DOHH2 (cell line): ENCODE measurements around the gene SHISA4.

Experiments
- CTCF ChIP-seq: fragments of 200-600 bp; sonication (generic); IDR thresholded peaks from one replicate; pipeline ENCODE4 v1.5.1; 2014; ENCODE audit warnings: antibody characterized with exemption, mild to moderate bottlenecking, low read depth, low read length; ENCODE audit not compliant: poor library complexity, severe bottlenecking
- EZH2phosphoT487 ChIP-seq: fragments of 200-600 bp; sonication (generic); IDR thresholded peaks from 2 replicates; pipeline ENCODE4 v1.6.1; 2017; ENCODE audit warnings: borderline replicate concordance, mild to moderate bottlenecking, antibody characterized with exemption, low read length, moderate library complexity, mixed read lengths

DNA sequence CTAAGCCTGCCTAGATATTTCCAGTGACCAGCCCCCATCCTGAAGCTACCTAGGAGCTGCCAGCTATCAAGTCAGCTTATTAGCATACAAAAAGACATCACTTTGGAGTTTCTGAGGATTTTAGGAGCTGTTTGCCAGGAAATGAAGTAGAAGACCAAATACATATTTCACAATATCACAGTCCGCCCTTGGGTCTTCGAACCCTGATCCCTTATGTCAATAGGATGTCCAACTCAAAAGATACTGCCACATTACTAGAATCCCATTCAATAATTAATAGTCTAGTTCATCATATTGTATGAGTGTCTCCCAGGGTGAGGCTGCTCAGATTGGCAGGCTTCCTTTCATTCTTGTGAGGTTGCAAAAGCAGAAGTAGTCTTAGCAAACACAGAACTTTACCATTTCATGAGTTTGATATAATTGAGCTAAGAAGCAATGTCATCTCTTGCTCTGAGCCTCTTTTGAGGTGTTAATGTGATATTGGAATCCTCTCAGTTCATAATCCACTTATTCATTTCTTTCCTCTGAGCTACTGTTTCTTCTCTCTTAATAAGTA, 46.1 kb upstream of the SHISA4 start:
- TF ChIP-seq CTCF = no peak
- TF ChIP-seq EZH2phosphoT487 = no peak
